GM23248 (cell line): ENCODE measurements around the gene MLF2. TPM values are rescaled to one million over a fixed set of nuclear protein-coding genes. Genes with fewer than 3 reads are reported as not detected.
A peak's percentile ranks its signal among the peaks of the same experiment; 100 is the strongest.

ENCODE experiments used
- DNase-seq: peaks from one replicate; pipeline ENCODE4 v3.0.0-alpha.2; 2015
- H2AFZ ChIP-seq: fragments of 200-600 bp; sonication (generic); 2 replicates; pipeline ENCODE4 v1.6.1; 2016; ENCODE audit warnings: antibody characterized with exemption
- H3F3A ChIP-seq: fragments of 200-600 bp; sonication (generic); 2 replicates; pipeline ENCODE4 v1.6.1; 2016; ENCODE audit warnings: mild to moderate bottlenecking, antibody characterized with exemption, mixed run types; ENCODE audit not compliant: insufficient read depth
- H3K27ac ChIP-seq: fragments of 200-600 bp; sonication (generic); 2 replicates; pipeline ENCODE4 v1.5.1; 2016; ENCODE audit warnings: mild to moderate bottlenecking
- H3K27me3 ChIP-seq: fragments of 200-600 bp; sonication (generic); replicated peaks from 2 replicates; pipeline ENCODE4 v1.6.1; 2016; ENCODE audit warnings: mild to moderate bottlenecking; ENCODE audit not compliant: insufficient read depth
- H3K36me3 ChIP-seq: fragments of 200-600 bp; sonication (generic); 2 replicates; pipeline ENCODE4 v1.6.1; 2016; ENCODE audit warnings: low read depth, mild to moderate bottlenecking
- H3K4me1 ChIP-seq: fragments of 200-600 bp; sonication (generic); 2 replicates; pipeline ENCODE4 v1.6.1; 2016; ENCODE audit warnings: mild to moderate bottlenecking; ENCODE audit not compliant: insufficient read depth
- H3K4me2 ChIP-seq: fragments of 200-600 bp; sonication (generic); one replicate; pipeline ENCODE4 v1.6.1; 2016; ENCODE audit warnings: mild to moderate bottlenecking; ENCODE audit not compliant: unreplicated experiment
- H3K4me3 ChIP-seq: fragments of 200-600 bp; sonication (generic); 2 replicates; pipeline ENCODE4 v1.5.1; 2016; ENCODE audit warnings: mild to moderate bottlenecking
- H3K79me2 ChIP-seq: fragments of 200-600 bp; sonication (generic); 2 replicates; pipeline ENCODE4 v1.6.1; 2016; ENCODE audit warnings: mild to moderate bottlenecking; ENCODE audit not compliant: insufficient read depth
- H3K9ac ChIP-seq: fragments of 200-600 bp; sonication (generic); 2 replicates; pipeline ENCODE4 v1.6.1; 2016; ENCODE audit warnings: mild to moderate bottlenecking
- H3K9me2 ChIP-seq: fragments of 200-600 bp; sonication (generic); 2 replicates; pipeline ENCODE4 v1.6.1; 2016; ENCODE audit warnings: mixed run types, mild to moderate bottlenecking, moderate library complexity; ENCODE audit not compliant: insufficient read depth
- H3K9me3 ChIP-seq: fragments of 200-600 bp; sonication (generic); one replicate; pipeline ENCODE4 v1.6.1; 2017; ENCODE audit warnings: low read depth
- H4K20me1 ChIP-seq: fragments of 200-600 bp; sonication (generic); 2 replicates; pipeline ENCODE4 v1.6.0; 2016; ENCODE audit not compliant: insufficient read depth
- EZH2 ChIP-seq: fragments of 200-600 bp; sonication (generic); IDR thresholded peaks from 2 replicates; pipeline ENCODE4 v1.6.1; 2018; ENCODE audit warnings: antibody characterized with exemption, mild to moderate bottlenecking; ENCODE audit not compliant: insufficient read depth, poor library complexity, severe bottlenecking
- EZH2phosphoT487 ChIP-seq: fragments of 200-600 bp; sonication (generic); IDR thresholded peaks from 2 replicates; pipeline ENCODE4 v1.6.1; 2018; ENCODE audit warnings: antibody characterized with exemption, moderate library complexity, mild to moderate bottlenecking, low read depth; ENCODE audit not compliant: insufficient read depth
- WGBS, 2 experiments: methylation state at CpG; one replicate each; pipeline ENCODE4 v1.1.6; 2015 to 2017; ENCODE audit warnings: low lambda C conversion rate in 2 of 2, low coverage in 1 of 2; ENCODE audit errors: missing lambda C conversion rate in 2 of 2; 5-methylcytosine and 5-hydroxymethylcytosine counted together
- in situ Hi-C: fragments of 300-500 bp; cut with MboI; formaldehyde crosslinking; loops from 2 replicates; pipeline ENCODE4 v1.15.0; 2020
- polyA plus RNA-seq: library from polyadenylated mRNA; unstranded; fragments of >200 nt; fragmentation: Nextera tagmentation; extraction: Ambion mirVana; gene quantifications from 2 replicates; pipeline ENCODE4 v1.2.1, GENCODE V29; 2016
- total RNA-seq: library from RNA; depleted of rRNA; stranded (reverse); fragments of >200 nt; shearing (Covaris generic); gene quantifications from 2 replicates; pipeline ENCODE4 v1.2.3, GENCODE V29; 2014

The MLF2 gene
- total and polyA plus RNA-seq, 2 experiments from 2014 or later = 313 to 386 TPM

DNA sequence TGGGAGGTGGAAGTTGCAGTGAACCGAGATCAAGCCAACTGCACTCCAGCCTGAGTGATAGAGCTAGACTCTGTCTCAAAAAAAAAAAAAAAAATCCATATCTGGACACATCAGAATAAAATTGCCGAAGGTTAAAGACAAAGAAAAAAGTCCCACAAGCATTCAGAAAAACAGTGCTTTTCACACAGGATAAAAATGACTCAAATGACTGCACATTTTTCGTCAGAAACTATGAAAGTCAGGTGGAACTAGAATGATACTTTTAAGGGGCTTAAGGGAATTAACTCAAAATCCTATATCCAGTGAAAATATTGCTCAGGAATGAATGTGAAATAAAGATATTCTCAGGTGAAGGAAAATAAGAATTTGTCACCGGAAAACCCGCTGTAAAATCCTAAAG, 16.2 kb downstream of the MLF2 start:
- H3K4me2 ChIP-seq = no peak overlapping the region
- in situ Hi-C loops = no loop called here
- 90 to 93% methylated on average over 5 of the region's 5 CpGs for WGBS, 2 experiments

GRCh38 chr12:6735448-6736191, 17.3 kb downstream of the MLF2 start:
- TF ChIP-seq EZH2phosphoT487 = no peak
- TF ChIP-seq EZH2 = no peak
- no peak overlapping the region for H3K9ac ChIP-seq
- in situ Hi-C loops = no loop called here
- no peaks in the 10 kb centered on the region for H4K20me1 ChIP-seq
- peak overlapping the region; percentile 38 for H3K27ac ChIP-seq
- 19 to 29% methylated on average over 8 of the region's 8 CpGs for WGBS, 2 experiments
- H3K4me3 ChIP-seq = no peak overlapping the region
- H3K79me2 ChIP-seq = no peaks in the 10 kb centered on the region
- peaks cover 7% of the 10 kb centered on the region for H3K4me1 ChIP-seq
- no peaks in the 10 kb centered on the region for H3K9me2 ChIP-seq
- H3F3A ChIP-seq = peaks cover 29% of the 10 kb centered on the region
- no peaks in the 10 kb centered on the region for H3K27me3 ChIP-seq
- no peaks in the 10 kb centered on the region; the same call in 1 of the 2 replicates for H3K36me3 ChIP-seq
- no peaks in the 10 kb centered on the region for H3K9me3 ChIP-seq
- DNase-seq = peak; percentile 80
- H3K4me2 ChIP-seq = peak overlapping the region; percentile 29
- no peak overlapping the region for H2AFZ ChIP-seq

More for the DNA sequence above, 16.2 kb downstream of the MLF2 start:
- no peak overlapping the region for H2AFZ ChIP-seq
- no peak overlapping the region for H3K9ac ChIP-seq
- no peaks in the 10 kb centered on the region for H3K9me2 ChIP-seq
- H3F3A ChIP-seq = peaks cover 29% of the 10 kb centered on the region
- no peak overlapping the region for H3K4me3 ChIP-seq
- no peaks in the 10 kb centered on the region for H4K20me1 ChIP-seq
- H3K4me1 ChIP-seq = peaks cover 7% of the 10 kb centered on the region
- no peaks in the 10 kb centered on the region for H3K79me2 ChIP-seq
- no peaks in the 10 kb centered on the region for H3K36me3 ChIP-seq
- DNase-seq = no peak
- no peaks in the 10 kb centered on the region for H3K9me3 ChIP-seq
- TF ChIP-seq EZH2 (no peak), EZH2phosphoT487 (no peak)
- H3K27me3 ChIP-seq = no peaks in the 10 kb centered on the region
- H3K27ac ChIP-seq = no peak overlapping the region

DNA sequence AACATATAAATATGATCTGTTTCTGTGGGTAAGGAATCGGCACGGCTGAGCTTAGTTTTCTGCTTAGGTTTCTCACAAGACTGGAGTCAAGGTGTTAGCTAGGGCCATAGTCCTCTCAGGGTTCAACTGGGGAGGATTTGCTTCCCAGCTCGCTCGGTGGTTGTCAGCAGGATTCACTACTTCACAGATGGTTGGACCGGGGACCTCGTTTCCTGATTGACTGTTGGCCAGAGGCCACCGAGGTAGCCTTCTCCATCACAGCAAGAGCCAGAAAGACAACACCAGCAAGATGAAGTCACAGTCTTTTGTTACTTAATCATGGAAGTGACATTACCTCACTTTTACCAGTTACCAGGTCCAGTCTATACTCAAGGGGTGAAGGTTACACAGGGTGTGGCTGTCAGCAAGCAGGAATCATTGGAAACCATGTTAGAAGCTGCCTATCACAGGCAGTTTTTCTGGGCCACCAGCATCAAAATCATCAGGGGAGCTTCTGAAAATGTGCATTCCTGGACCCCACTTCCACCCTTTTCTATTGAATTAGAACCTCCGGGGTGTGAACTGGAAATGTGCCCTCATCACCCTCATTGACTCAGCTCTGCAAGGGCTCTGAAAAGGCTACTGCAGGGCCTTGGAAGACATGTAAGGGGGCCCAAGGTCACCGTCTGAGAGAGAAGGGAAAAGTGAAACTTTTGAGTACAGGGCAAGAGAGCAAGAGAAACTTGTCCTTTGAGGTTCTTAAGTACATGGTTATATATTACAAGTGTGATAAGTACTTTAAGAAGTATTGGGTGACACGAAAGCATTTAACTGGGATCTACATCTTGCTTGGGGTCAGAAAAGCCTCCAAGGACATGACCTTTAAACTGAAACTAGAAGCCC, 18.2 kb downstream of the MLF2 start:
- 83 to 85% methylated on average over 10 of the region's 10 CpGs for WGBS, 2 experiments
- no peak for TF ChIP-seq EZH2phosphoT487
- TF ChIP-seq EZH2 = no peak
- H3K9ac ChIP-seq = no peak overlapping the region
- no peak overlapping the region for H3K4me2 ChIP-seq
- H4K20me1 ChIP-seq = no peaks in the 10 kb centered on the region
- no peak overlapping the region for H3K27ac ChIP-seq
- no peak for DNase-seq
- no peaks in the 10 kb centered on the region for H3K27me3 ChIP-seq
- H3K4me3 ChIP-seq = no peak overlapping the region
- H3F3A ChIP-seq = peaks cover 29% of the 10 kb centered on the region
- H3K9me2 ChIP-seq = no peaks in the 10 kb centered on the region
- H3K79me2 ChIP-seq = no peaks in the 10 kb centered on the region
- peaks cover 7% of the 10 kb centered on the region for H3K4me1 ChIP-seq
- no peaks in the 10 kb centered on the region; the same call in 1 of the 2 replicates for H3K36me3 ChIP-seq
- no peaks in the 10 kb centered on the region for H3K9me3 ChIP-seq
- in situ Hi-C loops = no loop called here
- no peak overlapping the region for H2AFZ ChIP-seq

- WGBS, 2 experiments = 89 to 90% methylated on average over 8 of the region's 8 CpGs
- in situ Hi-C loops = no loop called here
- H3K4me2 ChIP-seq = no peak overlapping the region
- TF ChIP-seq EZH2 (no peak), EZH2phosphoT487 (no peak)
- H3K36me3 ChIP-seq = peaks cover 9% of the 10 kb centered on the region; the same call in 1 of the 2 replicates
- no peaks in the 10 kb centered on the region for H3K9me2 ChIP-seq
- H3F3A ChIP-seq = peaks cover 15% of the 10 kb centered on the region
- no peaks in the 10 kb centered on the region for H3K9me3 ChIP-seq
- H4K20me1 ChIP-seq = no peaks in the 10 kb centered on the region
- peaks cover 4% of the 10 kb centered on the region for H3K4me1 ChIP-seq
- no peak overlapping the region for H3K4me3 ChIP-seq
- H3K9ac ChIP-seq = no peak overlapping the region
- H2AFZ ChIP-seq = no peak overlapping the region
- H3K27ac ChIP-seq = no peak overlapping the region
- DNase-seq = no peak
- no peaks in the 10 kb centered on the region for H3K27me3 ChIP-seq
- H3K79me2 ChIP-seq = peaks cover 15% of the 10 kb centered on the region
Measured at GRCh38 chr12:6730169-6730568, 22.8 kb downstream of the MLF2 start.
